Type B pancreatic cell (in vitro differentiated cells): ENCODE results near the gene RBM19. TPM values are rescaled to one million over a fixed set of nuclear protein-coding genes. Genes with fewer than 3 reads are reported as not detected.

Experiments used
- DNase-seq: peaks from one replicate; pipeline ENCODE4 v3.0.0; 2021; ENCODE audit warnings: mixed read lengths; ENCODE audit not compliant: unreplicated experiment; ENCODE audit errors: extremely low spot score
- H3K27ac Mint-ChIP-seq: 2 replicates; pipeline ENCODE4 v1.8.0; 2021; ENCODE audit warnings: mild to moderate bottlenecking, mixed read lengths
- H3K27me3 Mint-ChIP-seq: 2 replicates; pipeline ENCODE4 v1.8.0; 2021; ENCODE audit warnings: mixed read lengths
- H3K36me3 Mint-ChIP-seq: 2 replicates; pipeline ENCODE4 v1.8.0; 2021; ENCODE audit warnings: mixed read lengths
- H3K4me1 Mint-ChIP-seq: one replicate; pipeline ENCODE4 v1.8.0; 2021; ENCODE audit warnings: mixed read lengths; ENCODE audit not compliant: unreplicated experiment
- H3K4me3 Mint-ChIP-seq: 2 replicates; pipeline ENCODE4 v1.8.0; 2021; ENCODE audit warnings: mild to moderate bottlenecking, mixed read lengths
- H3K9me3 Mint-ChIP-seq: 2 replicates; pipeline ENCODE4 v1.8.0; 2021; ENCODE audit warnings: mixed read lengths
- CTCF ChIP-seq: fragments of 200-600 bp; sonication (generic); conservative IDR thresholded peaks from 2 replicates; pipeline ENCODE4 v1.5.0; 2021; ENCODE audit warnings: antibody characterized with exemption, mild to moderate bottlenecking
- total RNA-seq: library from RNA; stranded (reverse); gene quantifications from 2 replicates; pipeline ENCODE4 v1.2.1, GENCODE V29; 2021; ENCODE audit warnings: low replicate concordance

The RBM19 gene
- total RNA-seq, 1 donor from 2014 or later, result 37.8 TPM

DNA sequence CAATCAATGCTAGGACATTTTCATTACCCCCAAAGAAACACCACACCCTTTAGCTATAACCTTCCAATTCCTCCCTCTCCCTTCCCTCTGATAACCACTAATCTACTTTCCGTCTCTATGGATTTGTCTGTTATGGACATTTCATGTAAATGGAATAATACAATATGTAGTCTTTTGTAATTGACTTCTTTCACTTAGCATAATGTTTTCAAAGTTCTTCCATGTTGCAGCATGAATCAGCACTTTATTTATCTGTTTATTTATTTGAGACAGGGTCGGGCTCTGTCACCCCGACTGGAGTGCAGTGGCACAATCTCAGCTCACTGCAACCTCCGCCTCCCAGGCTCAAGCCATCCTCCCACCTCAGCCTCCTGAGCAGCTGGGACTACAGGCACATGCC is 1.2 kb upstream of the RBM19 start:
- Mint-ChIP-seq H3K27ac (no peak overlapping the region), H3K27me3 (peaks cover 32% of the 10 kb centered on the region), H3K9me3 (no peaks in the 10 kb centered on the region), H3K36me3 (no peaks in the 10 kb centered on the region), H3K4me1 (peaks cover 20% of the 10 kb centered on the region), H3K4me3 (no peak overlapping the region)
- DNase-seq, result no peak
- TF ChIP-seq CTCF, result no peak

DNA sequence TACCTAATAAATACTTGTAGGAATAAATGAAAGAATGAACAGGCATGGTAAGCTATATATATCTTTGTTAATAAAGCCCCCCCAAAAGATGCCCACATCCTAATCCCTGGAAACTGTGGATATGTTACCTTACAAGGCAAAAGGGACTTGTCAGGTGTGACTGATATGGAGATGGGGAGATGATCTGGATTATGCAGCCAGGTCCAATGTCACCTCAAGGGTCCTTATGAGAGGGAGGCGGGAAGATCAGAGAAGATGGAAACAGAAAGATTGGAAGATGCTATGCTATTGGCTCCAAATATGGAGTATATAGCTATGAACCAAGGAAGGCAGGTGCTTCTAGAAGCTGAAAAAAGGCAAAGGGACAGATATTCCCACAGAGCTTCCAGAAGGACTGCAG is 3.4 kb downstream of the RBM19 start:
- peaks cover 6% of the 10 kb centered on the region for H3K36me3 Mint-ChIP-seq
- DNase-seq, result no peak

DNA sequence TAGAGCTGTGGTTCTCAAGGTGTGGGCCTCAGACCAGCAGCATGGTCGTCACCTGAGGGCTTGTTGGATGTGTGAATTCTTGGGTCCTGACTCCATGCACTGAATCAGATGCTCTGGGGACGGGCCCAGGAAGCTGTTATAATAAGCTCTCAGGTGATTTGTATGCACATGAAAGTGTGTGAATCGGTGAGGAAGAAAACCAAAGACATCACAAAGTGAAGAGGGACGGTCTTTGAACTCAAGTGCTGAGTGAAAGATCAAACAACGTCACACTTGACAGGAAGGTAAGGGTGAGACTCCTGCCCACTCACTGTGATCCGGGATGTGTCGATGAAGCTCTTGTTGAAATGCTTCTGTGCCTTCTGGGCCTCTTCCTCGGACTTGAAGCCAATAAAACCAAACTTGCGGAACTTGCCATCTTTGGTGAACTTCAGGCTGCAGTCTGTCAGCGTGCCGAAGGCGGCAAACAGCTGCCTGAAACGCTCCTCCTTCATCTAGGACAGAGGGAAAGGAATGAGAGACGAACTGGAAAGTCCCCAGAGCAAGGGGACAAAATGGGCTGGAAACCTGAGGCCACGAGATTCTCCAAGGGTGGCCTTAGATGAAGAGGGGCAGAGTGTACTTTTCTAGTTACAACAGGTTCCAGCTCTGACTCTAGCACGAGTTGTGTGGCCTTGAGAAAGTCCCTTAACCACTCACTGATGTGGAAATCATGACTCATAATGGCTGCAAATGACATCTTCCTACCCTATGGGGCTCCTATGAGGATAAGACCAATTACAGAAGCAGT is 4.0 kb downstream of the RBM19 start:
- Mint-ChIP-seq H3K9me3 (no peaks in the 10 kb centered on the region), H3K36me3 (peaks cover 6% of the 10 kb centered on the region), H3K27ac (no peak overlapping the region), H3K4me3 (no peak overlapping the region), H3K4me1 (peaks cover 20% of the 10 kb centered on the region), H3K27me3 (no peaks in the 10 kb centered on the region)
- TF ChIP-seq CTCF, result no peak
- DNase-seq, result no peak

More for the DNA sequence above, 3.4 kb downstream of the RBM19 start:
- Mint-ChIP-seq H3K9me3 (no peaks in the 10 kb centered on the region), H3K27ac (no peak overlapping the region), H3K4me1 (peaks cover 20% of the 10 kb centered on the region), H3K27me3 (no peaks in the 10 kb centered on the region), H3K4me3 (peak overlapping the region; percentile 46)
- TF ChIP-seq CTCF, result no peak

DNA sequence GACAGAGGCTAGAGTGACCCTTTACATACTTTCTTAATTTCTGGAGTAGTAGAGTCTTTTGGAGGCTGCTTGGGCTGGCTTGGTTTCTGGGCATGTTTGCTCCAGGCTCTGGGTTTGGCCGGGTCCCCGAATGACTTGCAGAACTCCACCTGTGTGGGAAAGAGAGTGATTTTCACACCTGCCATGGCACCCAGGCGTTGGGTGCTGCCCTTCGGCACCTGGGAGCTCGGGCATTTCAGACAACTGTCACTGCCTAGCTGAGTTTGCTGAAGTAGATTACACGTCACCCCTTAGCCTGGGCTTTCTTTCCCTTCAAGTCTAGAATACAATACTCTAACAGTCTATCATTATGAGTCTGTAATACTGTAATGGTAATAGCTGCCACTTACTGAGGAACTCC is 6.1 kb downstream of the RBM19 start:
- no peak for DNase-seq
- H3K27me3 Mint-ChIP-seq, result no peaks in the 10 kb centered on the region
- no peak for TF ChIP-seq CTCF
- no peak overlapping the region for H3K27ac Mint-ChIP-seq
- H3K4me3 Mint-ChIP-seq, result no peak overlapping the region
- peaks cover 7% of the 10 kb centered on the region for H3K4me1 Mint-ChIP-seq
- no peaks in the 10 kb centered on the region for H3K9me3 Mint-ChIP-seq
- H3K36me3 Mint-ChIP-seq, result peaks cover 10% of the 10 kb centered on the region

- no peaks in the 10 kb centered on the region for H3K27me3 Mint-ChIP-seq
- H3K36me3 Mint-ChIP-seq, result peaks cover 10% of the 10 kb centered on the region
- no peaks in the 10 kb centered on the region for H3K9me3 Mint-ChIP-seq
- DNase-seq, result no peak
- H3K4me3 Mint-ChIP-seq, result no peak overlapping the region
- peaks cover under 1% of the 10 kb centered on the region for H3K4me1 Mint-ChIP-seq
- TF ChIP-seq CTCF, result no peak
- H3K27ac Mint-ChIP-seq, result no peak overlapping the region
These were observed 7.0 kb downstream of the RBM19 start for GRCh38 chr12:113959096-113959495.
